B cell (primary cell): Measurements from ENCODE around the gene CDK6. TPM values are rescaled to one million over a fixed set of nuclear protein-coding genes. Genes with fewer than 3 reads are reported as not detected.

Source experiments
- ATAC-seq: fragments of 200-7000 bp; cut with Tn5 transposase; one replicate; pipeline ENCODE4 v1.10.0; 2021; ENCODE audit warnings: low read depth, mild to moderate bottlenecking, moderate number of reproducible peaks, moderate library complexity
- CTCF ChIA-PET: fragments of 350-600 bp; sonication (Branson Sonifier 250); formaldehyde crosslinking; loops from one replicate; lab custom pipeline; 2021; ENCODE audit warnings: antibody characterized with exemption, inconsistent platforms; lab: Charles Lee
- POLR2A ChIA-PET: fragments of 350-600 bp; sonication (Branson Sonifier 250); formaldehyde crosslinking; loops from one replicate; lab custom pipeline; 2021; ENCODE audit warnings: antibody characterized with exemption; lab: Charles Lee
- DNase-seq: peaks from one replicate; pipeline ENCODE4 v3.0.0; 2013
- H2AFZ ChIP-seq: 2 replicates; pipeline ENCODE4 v1.6.1; 2012; ENCODE audit warnings: mild to moderate bottlenecking, low read depth, low read length; ENCODE audit not compliant: insufficient read depth, poor library complexity, severe bottlenecking
- H3K27ac ChIP-seq, 2 donors: 1 replicate in 1 of 2; 2 replicates in 1 of 2; pipeline ENCODE4 v1.5.1; 2012 to 2013; ENCODE audit warnings: low read length in 2 of 2, mild to moderate bottlenecking in 2 of 2, moderate library complexity in 1 of 2
- H3K27me3 ChIP-seq, 4 experiments: fragments of 200-600 bp in 1 of 4; sonication (generic) in 1 of 4; replicated peaks in 1 of 4; 1 replicate in 2 of 4; 2 replicates in 2 of 4; pipeline versions ENCODE4 v1.6.1 to v1.7.0; 2013 to 2016; ENCODE audit warnings: low read length in 3 of 4, mild to moderate bottlenecking in 2 of 4, mixed read lengths in 1 of 4, moderate library complexity in 1 of 4; ENCODE audit not compliant: insufficient read depth in 4 of 4, control insufficient read depth in 3 of 4; ENCODE audit errors: control extremely low read depth in 1 of 4
- H3K36me3 ChIP-seq, 2 experiments: replicated peaks in 1 of 2; 1 replicate in 1 of 2; 2 replicates in 1 of 2; pipeline versions ENCODE4 v1.6.1 to v1.7.1; 2013; ENCODE audit warnings: low read length in 1 of 2; ENCODE audit not compliant: insufficient read depth in 2 of 2, control insufficient read depth in 1 of 2; ENCODE audit errors: control extremely low read depth in 1 of 2, extremely low read depth in 1 of 2
- H3K4me1 ChIP-seq, 2 donors: fragments of 200-600 bp in 1 of 2; sonication (generic) in 1 of 2; 1 replicate in 1 of 2; 2 replicates in 1 of 2; pipeline versions ENCODE4 v1.5.1 to v1.6.1; 2013 to 2017; ENCODE audit warnings: low read length in 2 of 2; ENCODE audit not compliant: control insufficient read depth in 2 of 2, insufficient read depth in 2 of 2
- H3K4me2 ChIP-seq: replicated peaks from 2 replicates; pipeline ENCODE3; 2012; ENCODE audit warnings: mild to moderate bottlenecking, low read depth, low read length; ENCODE audit not compliant: poor library complexity, severe bottlenecking
- H3K4me3 ChIP-seq, 5 experiments: fragments of 200-600 bp in 1 of 5; sonication (generic) in 1 of 5; 1 replicate in 3 of 5; 2 replicates in 2 of 5; pipeline versions ENCODE4 v1.5.1 to v1.7.0; 2011 to 2016; ENCODE audit warnings: low read length in 4 of 5, mild to moderate bottlenecking in 4 of 5, low read depth in 2 of 5, control low read depth in 1 of 5, moderate library complexity in 1 of 5; ENCODE audit not compliant: insufficient read depth in 1 of 5; ENCODE audit errors: control extremely low read depth in 1 of 5, extremely low read depth in 1 of 5
- H3K79me2 ChIP-seq: fragments of 200-600 bp; sonication (generic); one replicate; pipeline ENCODE4 v1.6.0; 2016; ENCODE audit warnings: low read length; ENCODE audit not compliant: control insufficient read depth, insufficient read depth
- H3K9ac ChIP-seq: fragments of 200-600 bp; sonication (generic); 2 replicates; pipeline ENCODE4 v1.6.1; 2017; ENCODE audit warnings: mild to moderate bottlenecking, low read length, moderate library complexity
- H3K9me3 ChIP-seq, 3 donors: one replicate each; pipeline versions ENCODE4 v1.6.1 to v1.7.1; 2013; ENCODE audit warnings: low read length in 2 of 3; ENCODE audit not compliant: control insufficient read depth in 2 of 3, insufficient read depth in 1 of 3; ENCODE audit errors: control extremely low read depth in 1 of 3
- H4K20me1 ChIP-seq: 2 replicates; pipeline ENCODE4 v1.6.0; 2012; ENCODE audit warnings: mild to moderate bottlenecking, low read length; ENCODE audit not compliant: insufficient read depth, control insufficient read depth, poor library complexity, severe bottlenecking
- H3K27ac Mint-ChIP-seq: one replicate; pipeline ENCODE4 v1.8.0; 2021; ENCODE audit warnings: mixed read lengths
- H3K27me3 Mint-ChIP-seq: one replicate; pipeline ENCODE4 v1.8.0; 2021; ENCODE audit warnings: mixed read lengths
- H3K4me1 Mint-ChIP-seq: one replicate; pipeline ENCODE4 v1.8.0; 2021; ENCODE audit warnings: mixed read lengths
- H3K4me3 Mint-ChIP-seq: one replicate; pipeline ENCODE4 v1.8.0; 2021; ENCODE audit warnings: mixed read lengths
- H3K9me3 Mint-ChIP-seq: one replicate; pipeline ENCODE4 v1.8.0; 2022; ENCODE audit warnings: mixed read lengths; ENCODE audit not compliant: insufficient read depth
- EZH2 ChIP-seq: IDR thresholded peaks from 2 replicates; pipeline ENCODE4 v1.6.1; 2012; ENCODE audit warnings: borderline replicate concordance, low read depth, mild to moderate bottlenecking, moderate library complexity, low read length; ENCODE audit not compliant: insufficient read depth, poor library complexity, severe bottlenecking
- WGBS: methylation state at CpG from one replicate; pipeline ENCODE4 v1.1.5; 2013; ENCODE audit warnings: missing lambda C conversion rate; ENCODE audit not compliant: insufficient coverage; 5-methylcytosine and 5-hydroxymethylcytosine counted together
- intact Hi-C: fragments of 100-400 bp; cut with micrococcal nuclease; formaldehyde crosslinking; loops from one replicate; pipeline ENCODE4 v1.10.0; 2022
- polyA plus RNA-seq: library from polyadenylated mRNA; depleted of rRNA; stranded (reverse); fragments of >200 nt; gene quantifications from 2 replicates; pipeline ENCODE4 v1.2.3, GENCODE V29; 2012
- total RNA-seq, 2 donors: library from RNA; stranded (reverse); fragments of 120-200 nt in 1 of 2; gene quantifications; 1 replicate in 1 of 2; 2 replicates in 1 of 2; pipeline versions ENCODE4 v1.2.3 to v1.2.4, GENCODE V29; 2013 to 2022
- TF ChIP-seq, protein P1 (sequence below): fragments of 200-600 bp; IDR thresholded peaks from one replicate; pipeline ENCODE4 v1.8.0; 2022; ENCODE audit warnings: antibody characterized with exemption, mild to moderate bottlenecking

The CDK6 gene
- total and polyA plus RNA-seq, 2 donors (not counting 1 experiment from before 2014, with no cell fraction given): 3.0 to 14.6 TPM

DNA sequence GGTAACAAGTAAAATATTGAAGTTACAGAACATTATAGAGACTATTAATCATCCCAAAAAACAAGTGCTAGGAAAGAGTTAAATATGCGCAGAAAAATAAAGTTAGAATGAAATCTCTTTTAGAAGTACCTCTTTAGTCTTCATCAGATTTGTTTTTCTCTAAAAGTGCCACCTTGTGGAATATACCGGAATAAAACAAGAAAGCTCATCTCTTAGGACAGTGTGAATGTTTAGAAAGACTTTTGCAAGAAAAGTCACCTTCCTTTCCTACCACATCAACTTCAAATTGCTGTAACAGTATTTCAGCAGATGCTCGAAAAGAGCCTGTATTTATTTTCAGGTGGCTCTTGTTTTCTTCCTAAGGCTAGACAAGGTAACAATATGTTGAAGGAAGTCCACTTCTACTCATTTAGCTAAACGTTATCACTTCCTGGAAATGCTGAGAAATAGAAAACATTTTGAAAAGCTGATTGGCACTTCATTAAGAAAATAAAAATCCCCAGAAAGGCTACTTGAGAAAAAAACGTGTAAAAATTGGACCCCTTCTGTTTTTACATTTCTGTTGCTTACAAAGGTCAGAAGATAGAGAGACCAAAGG is 226.4 kb downstream of the CDK6 start:
- Histone ChIP-seq H3K36me3 (no peaks in the 10 kb centered on the region), H3K4me2 (no peak overlapping the region), H3K4me3 (no peak overlapping the region), H3K27ac (no peak overlapping the region), H4K20me1 (no peaks in the 10 kb centered on the region), H3K27me3 (no peaks in the 10 kb centered on the region), H3K9me3 (no peaks in the 10 kb centered on the region), H2AFZ (no peak overlapping the region), H3K9ac (no peak overlapping the region), H3K4me1 (no peaks in the 10 kb centered on the region), H3K79me2 (no peaks in the 10 kb centered on the region)
- Mint-ChIP-seq H3K4me3 (no peak overlapping the region), H3K27ac (no peak overlapping the region), H3K4me1 (no peaks in the 10 kb centered on the region), H3K9me3 (no peaks in the 10 kb centered on the region), H3K27me3 (no peaks in the 10 kb centered on the region)
- ATAC-seq (no peak), DNase-seq (peak; percentile 25)
- ChIA-PET POLR2A (no interaction called here), CTCF (interaction anchor here (1.7 kb wide), 1 partner anchor 223 kb away, joined by 5 read pairs; no protein-coding TSS in a partner anchor)
- intact Hi-C loops: loop anchor here (2.0 kb wide), 1 partner anchor 19 kb away; the partner anchor contains the start of gene FAM133B
- no peak for TF ChIP-seq EZH2
- TF ChIP-seq, protein P1, sequence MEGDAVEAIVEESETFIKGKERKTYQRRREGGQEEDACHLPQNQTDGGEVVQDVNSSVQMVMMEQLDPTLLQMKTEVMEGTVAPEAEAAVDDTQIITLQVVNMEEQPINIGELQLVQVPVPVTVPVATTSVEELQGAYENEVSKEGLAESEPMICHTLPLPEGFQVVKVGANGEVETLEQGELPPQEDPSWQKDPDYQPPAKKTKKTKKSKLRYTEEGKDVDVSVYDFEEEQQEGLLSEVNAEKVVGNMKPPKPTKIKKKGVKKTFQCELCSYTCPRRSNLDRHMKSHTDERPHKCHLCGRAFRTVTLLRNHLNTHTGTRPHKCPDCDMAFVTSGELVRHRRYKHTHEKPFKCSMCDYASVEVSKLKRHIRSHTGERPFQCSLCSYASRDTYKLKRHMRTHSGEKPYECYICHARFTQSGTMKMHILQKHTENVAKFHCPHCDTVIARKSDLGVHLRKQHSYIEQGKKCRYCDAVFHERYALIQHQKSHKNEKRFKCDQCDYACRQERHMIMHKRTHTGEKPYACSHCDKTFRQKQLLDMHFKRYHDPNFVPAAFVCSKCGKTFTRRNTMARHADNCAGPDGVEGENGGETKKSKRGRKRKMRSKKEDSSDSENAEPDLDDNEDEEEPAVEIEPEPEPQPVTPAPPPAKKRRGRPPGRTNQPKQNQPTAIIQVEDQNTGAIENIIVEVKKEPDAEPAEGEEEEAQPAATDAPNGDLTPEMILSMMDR: peak; percentile 61
- no CpG with 5 or more reads among the region's 5 CpGs for whole genome bisulfite sequencing
